GM21717 (cell line): ENCODE measurements around the gene PRKAA1.

Experiments used
- ATAC-seq: cut with Tn5 transposase; IDR thresholded peaks from one replicate; pipeline ENCODE4 v1.9.1; 2021; ENCODE audit warnings: mild to moderate bottlenecking, moderate library complexity; ENCODE audit not compliant: unreplicated experiment

The PRKAA1 gene

DNA sequence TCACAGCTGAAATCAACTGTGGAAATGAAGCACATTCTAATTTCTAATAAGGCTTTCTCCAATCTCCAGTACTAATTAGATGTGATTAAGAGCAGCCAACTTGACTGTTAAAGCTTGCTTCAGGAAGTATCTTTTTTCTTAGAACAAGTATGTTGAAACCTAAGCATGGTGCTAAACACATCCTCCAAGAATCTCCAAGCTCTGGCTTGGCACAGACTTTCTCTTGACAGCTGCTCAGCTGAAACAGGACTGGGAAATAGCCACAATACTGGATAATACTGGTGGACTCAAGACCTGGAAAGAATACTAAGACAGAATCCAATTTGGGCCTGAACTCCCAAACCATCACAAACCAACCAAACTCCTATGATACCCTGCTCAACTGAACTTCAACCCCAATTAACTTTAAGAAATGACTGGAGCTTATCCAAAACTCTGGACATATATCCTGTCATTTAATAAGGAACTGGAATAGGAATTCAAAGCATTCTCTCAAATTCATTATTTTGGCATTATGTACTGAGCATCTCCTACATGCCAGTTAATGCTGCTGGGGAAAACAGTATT is 16.2 kb downstream of the PRKAA1 start:
- ATAC-seq: no peak

DNA sequence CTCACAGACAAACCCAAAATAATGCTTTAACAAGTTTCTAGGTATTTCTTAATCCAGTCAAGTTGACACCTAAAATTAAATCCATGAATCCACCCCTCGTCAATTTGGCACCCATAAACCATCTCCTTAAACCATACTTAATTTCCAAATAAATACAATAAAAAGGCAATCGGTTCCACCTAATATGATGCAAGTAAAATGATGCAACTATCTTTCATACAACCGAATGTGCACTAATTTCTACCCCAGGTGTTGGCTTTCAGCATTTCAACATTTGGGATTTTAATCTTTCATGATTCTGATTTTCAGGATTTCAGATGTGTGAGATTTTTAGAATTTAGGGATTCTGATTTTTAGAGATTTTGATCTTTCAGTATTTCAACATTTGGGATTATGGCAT is 17.3 kb downstream of the PRKAA1 start:
- ATAC-seq: no peak

DNA sequence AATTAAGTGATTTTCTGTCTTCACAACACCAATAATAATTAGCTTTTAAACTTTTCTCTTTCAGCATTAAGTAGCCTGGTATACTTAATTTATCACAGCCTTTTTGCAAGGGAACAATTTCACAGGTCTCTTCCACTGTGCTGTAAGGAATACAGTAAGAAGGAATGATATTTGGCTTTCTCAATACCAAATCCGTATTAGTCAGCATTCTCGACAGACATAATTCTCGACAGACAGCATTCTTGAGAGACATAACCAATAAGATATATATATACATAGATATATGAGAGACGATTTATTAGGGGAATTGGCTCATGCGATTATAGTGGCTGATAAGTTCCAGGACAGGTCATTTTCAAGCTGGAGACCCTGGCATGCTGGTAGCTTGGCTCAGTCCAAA is 18.0 kb downstream of the PRKAA1 start:
- no peak for ATAC-seq

DNA sequence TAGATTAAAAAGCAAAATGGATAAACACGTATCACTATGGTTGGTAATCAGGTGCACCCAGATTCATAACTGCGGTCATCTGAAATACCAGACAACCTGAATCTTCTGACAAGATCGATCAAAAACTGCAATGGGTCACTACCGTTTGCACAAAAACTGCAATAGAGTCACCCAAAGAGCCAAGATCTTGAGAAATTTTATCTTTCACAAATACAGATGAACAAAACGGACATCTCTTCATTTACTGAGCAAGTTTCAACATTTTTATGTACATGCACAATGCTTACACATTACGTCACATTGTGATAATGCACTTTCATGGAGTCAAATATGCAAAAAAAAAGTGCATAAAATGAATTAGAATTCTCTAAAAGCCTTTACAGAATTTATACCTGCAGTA is 18.6 kb downstream of the PRKAA1 start:
- ATAC-seq: no peak

DNA sequence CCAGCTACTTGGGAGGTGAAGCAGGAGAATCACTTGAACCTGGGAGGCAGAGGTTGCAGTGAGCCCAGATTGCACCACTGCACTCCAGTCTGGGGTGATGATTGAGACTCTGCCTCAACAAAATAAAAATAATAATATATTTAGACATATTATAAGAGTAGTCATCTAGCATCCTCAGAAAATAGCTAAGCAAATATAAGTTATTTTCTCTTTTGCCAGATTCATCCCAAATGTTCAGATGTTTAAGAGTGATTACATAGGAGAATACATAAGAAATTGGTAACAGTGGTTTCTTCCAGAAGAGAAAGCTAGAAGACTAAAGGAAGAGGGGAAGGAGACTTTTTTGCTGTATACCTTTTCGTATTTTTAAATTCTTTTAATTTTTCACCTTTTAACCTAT is 20.0 kb downstream of the PRKAA1 start:
- ATAC-seq: no peak

DNA sequence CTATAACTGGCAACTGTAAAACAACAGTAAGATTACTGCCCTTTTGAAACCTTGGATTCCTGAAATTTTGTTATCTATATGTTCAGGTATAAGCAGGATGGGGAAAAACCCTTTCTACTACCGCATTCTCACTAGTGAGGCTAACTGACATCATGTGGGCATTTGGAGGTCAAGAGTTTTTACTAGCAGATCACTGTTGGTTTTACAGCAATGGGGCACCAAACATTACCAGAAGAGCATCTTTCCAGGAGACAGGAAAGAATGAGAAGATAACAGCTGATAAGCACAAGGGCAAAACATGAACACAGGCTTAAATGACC is 21.6 kb downstream of the PRKAA1 start:
- no peak for ATAC-seq

DNA sequence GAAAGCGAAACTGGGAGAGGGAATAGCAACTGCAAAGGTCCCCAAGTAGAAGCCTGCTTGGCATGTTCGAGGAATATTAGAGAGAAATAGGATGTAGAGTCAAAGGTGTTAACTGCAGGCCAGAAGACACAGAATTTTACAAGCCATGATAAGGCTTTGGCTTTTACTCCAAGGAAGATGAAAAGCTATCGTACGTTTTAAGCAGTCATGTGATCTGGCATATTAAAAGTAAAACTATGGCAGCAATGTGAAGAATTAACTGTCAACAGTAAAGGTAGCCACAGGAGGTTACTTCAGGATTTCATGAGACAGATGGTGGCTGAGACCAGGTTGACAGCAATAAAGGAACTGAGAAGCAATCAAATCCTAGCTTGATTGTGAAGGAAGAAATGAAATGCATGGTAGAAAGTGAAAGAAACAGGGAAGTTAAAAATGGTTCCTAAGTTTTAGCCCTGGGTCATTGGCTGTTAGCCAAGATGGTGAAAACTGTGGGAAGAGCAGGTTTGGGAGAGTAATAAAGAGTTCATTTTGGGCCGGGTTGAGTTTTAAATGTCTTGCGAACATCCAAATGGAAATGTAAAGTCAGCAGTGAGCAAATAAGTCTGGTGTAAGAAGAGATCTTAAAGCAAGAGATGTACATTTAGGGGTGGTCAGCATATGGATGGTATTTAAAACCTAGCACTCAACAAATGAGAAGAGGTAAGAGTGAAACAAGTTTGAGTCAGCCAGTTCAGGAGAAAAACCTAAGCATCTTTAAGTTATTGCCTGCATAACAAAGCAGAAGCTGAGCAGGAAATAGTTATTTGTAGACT is 22.1 kb downstream of the PRKAA1 start:
- no peak for ATAC-seq

DNA sequence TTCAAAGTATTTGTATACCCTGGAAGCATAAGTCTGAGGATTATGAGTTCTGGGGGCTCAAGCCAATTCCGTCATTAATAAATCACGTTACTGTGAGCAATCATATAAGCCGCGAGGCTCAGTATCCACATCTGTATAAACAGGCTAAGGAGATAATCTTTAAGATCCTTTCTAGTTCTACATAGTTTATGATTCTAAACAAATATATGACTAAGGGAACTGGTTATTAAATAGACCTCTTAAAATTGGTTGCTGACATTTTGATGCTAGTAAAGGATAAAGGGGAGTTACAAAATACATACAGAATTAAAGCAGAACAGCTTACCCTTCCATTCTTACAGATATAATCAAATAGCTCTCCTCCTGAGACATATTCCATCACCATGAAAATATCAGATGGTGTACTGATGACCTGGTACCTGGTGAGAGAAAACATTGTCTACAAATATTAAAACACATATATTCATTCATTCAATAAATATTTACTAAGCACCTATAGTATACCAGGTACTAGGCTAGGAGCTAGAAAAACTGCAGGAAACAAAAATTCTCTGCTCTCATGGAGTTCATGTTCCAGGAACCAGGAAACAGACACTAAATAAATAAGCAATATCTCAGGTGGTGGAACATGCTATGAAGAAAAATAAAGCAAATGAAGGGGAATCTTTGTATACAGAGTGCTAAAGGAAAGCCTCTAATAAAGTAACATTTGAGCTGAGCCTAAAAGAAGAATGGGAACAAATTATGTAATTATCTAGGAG is 22.9 kb downstream of the PRKAA1 start:
- ATAC-seq: no peak

DNA sequence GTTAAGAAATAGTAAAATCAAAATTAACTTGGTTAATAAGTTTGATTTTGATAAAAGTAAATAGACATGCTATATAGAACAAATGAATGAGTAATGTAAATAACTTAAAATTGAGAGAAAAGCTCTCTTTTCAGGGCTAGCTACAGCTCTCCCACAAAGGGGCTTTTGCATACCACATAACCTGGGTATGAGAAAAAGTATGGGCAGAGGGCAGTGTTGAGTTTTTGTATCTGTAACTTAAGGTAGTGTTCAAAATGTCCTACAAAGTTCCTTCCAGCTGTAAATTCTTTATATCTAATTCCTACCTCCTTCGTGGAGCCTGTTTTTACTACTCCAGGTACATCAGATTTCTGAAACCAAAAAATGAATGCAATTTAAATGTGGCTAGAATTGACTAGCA is 23.6 kb downstream of the PRKAA1 start:
- no peak for ATAC-seq

DNA sequence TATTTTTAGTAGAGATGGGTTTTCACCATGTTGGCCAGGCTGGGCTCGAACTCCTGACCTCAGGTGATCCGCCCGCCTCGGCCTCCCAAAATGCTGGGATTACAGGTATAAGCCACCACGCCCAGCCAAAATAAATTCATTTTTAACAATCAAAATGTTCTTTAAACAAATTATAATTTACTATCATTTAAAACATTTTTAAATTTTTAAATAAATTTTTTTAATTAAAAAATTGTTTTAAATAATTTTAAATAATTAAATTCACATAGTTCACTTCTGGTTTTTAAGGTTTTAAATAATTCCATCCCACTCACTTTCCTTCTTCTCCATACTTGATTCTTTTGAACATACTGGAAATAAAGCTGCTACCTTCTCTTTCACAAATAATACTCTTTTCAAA is 27.4 kb downstream of the PRKAA1 start:
- no peak for ATAC-seq

DNA sequence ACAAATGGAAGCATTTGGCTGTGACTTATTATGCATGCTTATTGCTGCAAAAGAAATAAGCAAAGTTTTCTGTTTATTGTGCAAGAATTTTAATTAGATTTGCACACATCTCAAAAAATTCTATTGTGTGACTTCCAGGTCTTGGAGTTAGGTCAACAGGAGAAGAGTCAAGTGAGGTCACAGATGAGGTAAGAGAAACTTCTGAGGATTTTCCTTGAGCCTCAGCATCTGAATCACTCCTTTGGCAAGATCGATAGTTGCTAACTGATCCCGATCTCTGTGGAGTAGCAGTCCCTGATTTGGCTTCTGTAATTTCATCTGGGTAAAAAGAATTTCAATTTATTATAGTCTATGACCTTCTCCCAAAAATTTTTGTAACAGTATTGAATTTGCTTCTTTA is 35.5 kb downstream of the PRKAA1 start:
- ATAC-seq: no peak

DNA sequence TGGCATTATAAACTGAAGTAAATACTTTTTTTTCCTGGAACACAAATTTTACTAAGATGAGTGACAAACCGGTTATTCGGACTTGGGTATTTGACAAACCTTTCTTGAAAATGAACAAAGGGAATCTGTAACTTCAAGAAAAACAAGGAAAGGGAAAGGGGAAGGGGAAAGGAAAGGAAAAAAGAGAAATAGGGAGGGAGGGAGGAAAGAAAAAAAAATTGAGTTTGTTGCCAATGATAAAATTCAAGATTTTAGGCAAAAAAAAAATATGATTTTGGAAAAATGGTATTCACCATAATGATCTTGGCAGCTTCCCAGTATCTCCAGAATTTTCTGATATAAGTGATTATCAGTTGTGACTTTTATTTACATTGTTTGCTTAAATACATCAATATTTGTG is 40.8 kb downstream of the PRKAA1 start:
- no peak for ATAC-seq

DNA sequence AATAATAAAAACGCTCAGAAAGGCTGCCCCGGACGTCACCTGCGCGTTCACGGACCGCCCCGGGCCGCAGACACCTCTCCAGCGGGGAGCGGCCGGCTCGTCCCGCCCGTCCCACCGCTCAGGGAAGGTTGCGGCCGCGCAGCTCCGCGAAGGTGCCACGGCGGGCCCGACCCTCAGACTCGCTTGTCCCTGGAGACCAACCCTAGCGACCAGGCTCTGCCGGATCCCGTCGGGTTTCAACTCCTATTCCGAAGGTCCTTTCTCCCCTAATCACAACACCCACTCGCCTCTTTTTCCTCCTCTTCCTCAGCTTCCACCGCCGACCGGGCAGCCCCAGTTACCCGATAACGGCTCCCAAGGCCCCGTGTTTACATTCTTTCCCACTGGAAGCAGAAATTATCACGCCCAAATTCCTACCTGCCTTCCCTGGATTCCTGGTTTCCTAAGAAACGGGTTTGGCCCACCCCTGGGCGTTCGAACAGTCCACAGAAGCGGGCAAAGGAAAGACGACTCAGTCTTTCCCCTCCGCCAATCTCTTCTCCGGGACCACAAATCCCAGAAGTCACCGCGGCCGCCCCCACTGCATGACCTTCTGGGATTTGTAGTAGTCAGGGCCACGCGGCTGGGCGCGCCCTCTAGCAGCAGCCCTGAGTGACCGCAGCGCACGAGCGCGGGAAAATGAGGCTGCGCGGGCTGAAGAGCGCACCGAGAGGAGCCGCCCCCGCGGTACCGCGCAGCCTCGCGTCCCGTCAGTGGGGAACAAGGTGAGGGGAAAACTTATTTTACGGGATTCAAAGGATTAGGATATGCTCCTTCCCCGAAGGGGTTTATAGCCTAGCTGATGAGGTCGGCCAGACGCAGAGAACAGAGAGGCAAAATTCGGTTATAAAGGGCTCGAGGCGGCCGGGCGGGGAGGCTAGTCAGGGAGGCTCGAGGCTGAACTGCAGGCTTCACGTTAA is 42.5 kb downstream of the PRKAA1 start, which contains the start of gene TTC33:
TTC33 (minus strand) TSS at position 555 of the 959 bp plus-strand sequence. CDS start 8,943 bp downstream, outside the sequence.
- peak; percentile 92 for ATAC-seq

DNA sequence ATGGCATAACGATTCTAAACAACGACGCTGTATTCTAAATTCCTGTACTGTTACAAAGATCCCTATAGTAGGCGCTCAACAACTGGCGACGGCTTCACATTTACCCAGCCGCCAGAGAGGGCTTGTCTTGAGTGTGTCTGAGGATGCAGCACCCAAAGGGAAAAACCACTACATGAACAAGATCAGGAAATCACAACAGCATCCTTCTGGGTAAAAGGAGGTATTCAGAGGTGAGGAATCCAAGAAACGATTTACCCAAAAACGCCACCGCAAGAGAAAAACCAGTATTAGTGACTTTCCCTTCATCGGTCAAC is 43.1 kb downstream of the PRKAA1 start:
- peak; percentile 86 for ATAC-seq

DNA sequence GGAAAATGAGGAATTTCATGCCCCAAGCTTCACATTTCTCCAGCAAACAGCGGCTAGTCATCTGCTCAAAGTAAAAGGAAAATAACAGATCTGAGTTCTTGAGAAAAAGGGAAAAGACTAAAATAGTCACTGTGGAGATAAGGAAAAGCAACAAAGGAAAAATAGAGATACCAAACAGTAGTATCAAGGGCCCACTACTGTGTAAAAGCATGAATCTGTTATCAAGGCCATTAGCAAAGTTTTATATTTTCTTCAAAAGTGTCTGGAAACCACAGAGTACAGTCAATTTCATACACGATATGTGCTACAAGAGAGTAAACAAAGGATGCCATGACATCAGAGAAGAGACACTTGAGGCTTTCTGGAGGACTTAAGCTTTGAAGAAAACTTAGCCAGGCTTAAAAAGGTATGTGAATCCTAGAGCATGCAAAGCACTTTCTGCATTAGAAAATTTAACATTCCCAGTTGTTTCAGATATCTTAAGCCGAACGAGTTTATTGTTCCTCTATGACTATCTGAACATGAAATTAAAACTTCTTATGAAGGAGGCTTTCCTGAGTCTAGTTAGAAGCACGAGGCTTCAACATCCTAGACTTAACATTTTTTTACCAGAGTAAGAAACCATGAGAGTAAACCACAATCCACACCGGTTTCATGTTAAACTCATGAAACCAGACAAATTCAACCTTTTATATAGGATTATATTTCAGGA is 43.6 kb downstream of the PRKAA1 start:
- ATAC-seq: peak; percentile 22

DNA sequence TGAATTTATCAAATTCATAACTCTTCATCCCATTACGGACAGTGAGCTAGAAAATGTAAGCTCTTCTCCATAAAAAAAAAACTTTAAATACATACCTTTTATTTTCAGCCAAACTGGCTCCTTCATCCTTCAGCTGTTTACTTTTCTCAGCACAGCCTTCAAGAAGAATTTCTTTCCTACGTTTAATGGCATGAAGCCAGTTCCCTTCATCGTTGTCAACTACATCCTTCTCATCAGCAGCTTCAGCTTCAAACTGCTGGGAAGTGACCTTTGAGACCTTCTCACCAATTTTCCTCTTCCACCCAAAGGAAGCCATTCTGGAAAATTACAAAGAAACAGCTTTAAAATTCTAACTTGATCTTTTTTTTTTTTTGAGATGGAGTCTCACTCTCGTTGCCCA is 51.5 kb downstream of the PRKAA1 start:
- no peak for ATAC-seq

DNA sequence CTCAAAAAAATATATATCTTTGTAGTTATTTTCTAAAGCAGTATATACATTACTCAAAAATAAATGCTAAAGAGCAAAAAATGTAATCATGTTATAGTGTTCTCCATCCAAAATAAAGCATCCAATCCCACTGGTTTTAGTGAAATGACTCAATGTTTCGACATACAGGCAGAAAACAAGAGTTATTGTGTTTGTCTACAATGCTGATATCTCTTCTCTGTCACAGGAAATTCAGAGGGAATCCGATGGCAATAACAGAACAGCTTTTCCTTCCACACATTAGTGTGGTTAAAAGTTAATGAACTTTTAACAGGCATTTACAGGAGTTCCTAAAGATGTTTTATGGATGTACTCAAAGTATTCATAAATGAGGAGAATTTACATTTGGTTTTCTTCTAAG is 54.4 kb downstream of the PRKAA1 start:
- no peak for ATAC-seq

DNA sequence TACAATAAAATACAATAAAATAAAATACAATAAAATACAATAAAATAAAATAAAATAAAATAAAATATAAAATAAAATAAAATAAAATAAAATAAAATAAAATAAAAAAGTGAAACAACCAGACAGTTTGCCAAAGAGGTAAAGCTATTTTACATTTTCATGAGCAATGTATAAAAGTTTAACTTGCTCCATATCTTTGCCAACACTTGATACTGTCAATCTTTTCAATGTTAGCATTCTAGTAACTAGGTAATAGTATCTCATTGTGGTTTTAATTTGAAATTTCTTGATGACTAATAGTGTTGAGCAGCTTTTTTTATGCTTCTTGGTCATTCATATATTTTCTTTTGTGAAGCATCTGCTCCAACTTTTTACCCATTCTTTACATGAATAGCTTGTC is 59.7 kb downstream of the PRKAA1 start:
- ATAC-seq: no peak

DNA sequence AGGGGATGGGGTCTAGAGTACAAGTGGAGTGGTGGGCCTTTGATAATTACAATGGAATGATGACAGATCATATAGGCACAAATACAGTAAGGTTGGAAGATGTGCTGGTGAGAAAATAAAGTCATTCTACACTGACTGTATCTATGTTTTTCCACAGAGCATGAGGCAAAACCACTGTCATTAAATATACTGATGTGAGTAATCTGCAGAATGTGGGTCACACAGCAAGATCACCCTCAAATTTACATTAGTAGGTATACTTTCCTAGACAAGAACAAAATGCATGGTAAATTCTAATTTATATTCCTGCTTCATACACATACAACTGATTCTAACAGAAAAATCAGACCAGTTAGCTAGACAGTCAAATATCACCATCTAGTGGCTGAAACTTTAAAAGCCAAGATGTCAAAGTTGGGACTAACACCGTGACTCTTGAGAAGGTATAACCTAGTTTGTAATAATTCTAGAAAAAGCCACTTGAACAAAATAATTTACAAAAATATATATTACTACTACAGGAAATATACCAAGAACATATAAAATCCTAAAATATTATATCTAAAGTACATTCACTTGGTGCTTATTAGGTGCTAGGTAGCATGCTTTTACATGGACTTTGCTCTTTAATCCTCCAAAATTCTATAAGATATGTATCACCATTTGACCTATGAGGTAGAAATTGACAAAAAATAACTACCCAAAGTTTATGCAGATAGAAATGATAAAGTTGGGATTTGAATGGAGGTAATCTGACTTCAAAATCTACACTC is 61.9 kb downstream of the PRKAA1 start:
- peak; percentile 75 for ATAC-seq

DNA sequence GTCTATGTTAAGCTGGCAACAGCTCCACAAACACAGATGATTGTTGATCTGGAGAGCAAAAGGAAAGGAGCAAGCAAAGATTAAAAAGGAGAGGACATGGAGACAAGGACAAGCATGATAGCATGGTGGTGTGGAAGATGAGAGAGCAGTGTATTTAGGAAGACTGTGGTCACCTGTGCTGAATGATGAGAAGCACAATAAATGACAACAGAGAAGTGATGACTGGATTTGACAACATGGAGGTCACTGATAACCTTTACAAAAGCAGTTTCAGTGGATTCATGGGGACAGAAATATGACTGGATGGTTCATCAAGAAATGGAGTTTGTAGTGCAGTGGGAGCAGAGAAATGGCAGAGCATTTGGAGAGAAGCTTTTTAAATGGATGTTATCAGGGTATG is 62.6 kb downstream of the PRKAA1 start:
- no peak for ATAC-seq
